WTC11 (cell line): ENCODE results near the gene RTF2. TPM values are rescaled to one million over a fixed set of nuclear protein-coding genes. Genes with fewer than 3 reads are reported as not detected.

ENCODE experiments used
- ATAC-seq: fragments of 200-7000 bp; cut with Tn5 transposase; 2 replicates; pipeline ENCODE4 v1.10.0; 2021; ENCODE audit warnings: mild to moderate bottlenecking, moderate library complexity
- CTCF ChIA-PET: fragments of 300-600 bp; sonication (Branson Sonifier 250); formaldehyde crosslinking; loops from one replicate; lab custom pipeline; 2021; ENCODE audit warnings: antibody characterized with exemption; lab: Charles Lee
- POLR2A ChIA-PET: fragments of 350-600 bp; sonication (Branson Sonifier 250); formaldehyde crosslinking; loops from one replicate; lab custom pipeline; 2021; ENCODE audit warnings: antibody characterized with exemption; lab: Charles Lee
- DNase-seq: peaks from one replicate; pipeline ENCODE4 v3.0.0; 2021; ENCODE audit warnings: low spot score
- H3K27ac Mint-ChIP-seq: 2 replicates; pipeline ENCODE4 v1.8.0; 2021; ENCODE audit warnings: mixed read lengths
- H3K27me3 Mint-ChIP-seq: 2 replicates; pipeline ENCODE4 v1.8.0; 2021; ENCODE audit warnings: low read depth, mild to moderate bottlenecking, moderate library complexity, mixed read lengths
- H3K36me3 Mint-ChIP-seq: 2 replicates; pipeline ENCODE4 v1.8.0; 2021; ENCODE audit warnings: mixed read lengths
- H3K4me1 Mint-ChIP-seq: 2 replicates; pipeline ENCODE4 v1.8.0; 2022; ENCODE audit warnings: mixed read lengths
- H3K4me3 Mint-ChIP-seq: 2 replicates; pipeline ENCODE4 v1.8.0; 2021; ENCODE audit warnings: mild to moderate bottlenecking, moderate library complexity, mixed read lengths
- H3K9me3 Mint-ChIP-seq: 2 replicates; pipeline ENCODE4 v1.8.0; 2021; ENCODE audit warnings: mixed read lengths
- ATF2 ChIP-seq: sonication (generic); formaldehyde crosslinking; IDR thresholded peaks from 2 replicates; pipeline ENCODE4 v1.8.1; 2022; ENCODE audit warnings: low read depth, missing genetic modification reagents, borderline replicate concordance
- E2F4 ChIP-seq: sonication (generic); formaldehyde crosslinking; IDR thresholded peaks from 2 replicates; pipeline ENCODE4 v1.8.1; 2022; ENCODE audit warnings: low read depth, mild to moderate bottlenecking, moderate library complexity, missing genetic modification reagents, borderline replicate concordance
- E2F5 ChIP-seq: sonication (generic); formaldehyde crosslinking; IDR thresholded peaks from 2 replicates; pipeline ENCODE4 v1.8.1; 2022; ENCODE audit warnings: mild to moderate bottlenecking, moderate library complexity, missing genetic modification reagents
- FOXP1 ChIP-seq: sonication (generic); formaldehyde crosslinking; IDR thresholded peaks from 2 replicates; pipeline ENCODE4 v1.8.0; 2022; ENCODE audit warnings: missing genetic modification reagents, mild to moderate bottlenecking, moderate library complexity, borderline replicate concordance
- IRF2 ChIP-seq: sonication (generic); formaldehyde crosslinking; IDR thresholded peaks from 2 replicates; pipeline ENCODE4 v1.8.0; 2022; ENCODE audit warnings: low read depth, missing genetic modification reagents, borderline replicate concordance
- MLX ChIP-seq: sonication (generic); formaldehyde crosslinking; IDR thresholded peaks from 2 replicates; pipeline ENCODE4 v1.8.1; 2023; ENCODE audit warnings: mild to moderate bottlenecking, missing genetic modification reagents, moderate library complexity
- RELA ChIP-seq: sonication (generic); formaldehyde crosslinking; IDR thresholded peaks from 2 replicates; pipeline ENCODE4 v1.8.1; 2022; ENCODE audit warnings: missing genetic modification reagents, mild to moderate bottlenecking, borderline replicate concordance
- RORB ChIP-seq: fragments of 250-450 bp; sonication (Bioruptor Pico); IDR thresholded peaks from 2 replicates; pipeline ENCODE4 v1.9.0; 2021; ENCODE audit warnings: mild to moderate bottlenecking
- SMAD3 ChIP-seq: sonication (generic); formaldehyde crosslinking; IDR thresholded peaks from 2 replicates; pipeline ENCODE4 v1.8.0; 2022; ENCODE audit warnings: missing genetic modification reagents, mild to moderate bottlenecking, borderline replicate concordance
- ZMAT4 ChIP-seq: fragments of 250-450 bp; sonication (Bioruptor Pico); IDR thresholded peaks from 2 replicates; pipeline ENCODE4 v1.9.0; 2021; ENCODE audit warnings: mild to moderate bottlenecking
- ZNF138 ChIP-seq: sonication (generic); formaldehyde crosslinking; conservative IDR thresholded peaks from 2 replicates; pipeline ENCODE4 v1.8.1; 2022; ENCODE audit warnings: mild to moderate bottlenecking, moderate library complexity, missing genetic modification reagents
- ZNF317 ChIP-seq: sonication (generic); formaldehyde crosslinking; IDR thresholded peaks from 2 replicates; pipeline ENCODE4 v1.8.1; 2023; ENCODE audit warnings: low read depth, mild to moderate bottlenecking, moderate library complexity, missing genetic modification reagents, borderline replicate concordance
- ZNF423 ChIP-seq: fragments of 250-450 bp; sonication (Bioruptor Pico); IDR thresholded peaks from 2 replicates; pipeline ENCODE4 v2.1.2; 2022; ENCODE audit warnings: mild to moderate bottlenecking, moderate library complexity
- ZNF425 ChIP-seq: fragments of 250-450 bp; sonication (Bioruptor Pico); conservative IDR thresholded peaks from 2 replicates; pipeline ENCODE4 v1.9.0; 2021; ENCODE audit warnings: mild to moderate bottlenecking
- ZNF671 ChIP-seq: fragments of 250-450 bp; sonication (Bioruptor Pico); IDR thresholded peaks from 2 replicates; pipeline ENCODE4 v1.8.0; 2021; ENCODE audit warnings: mild to moderate bottlenecking
- total RNA-seq: library from RNA; stranded (reverse); gene quantifications from 3 replicates; pipeline ENCODE4 v1.2.3, GENCODE V29; 2021
- TF ChIP-seq, protein P1 (sequence below): sonication (generic); formaldehyde crosslinking; IDR thresholded peaks from 2 replicates; pipeline ENCODE4 v1.8.0; 2022; ENCODE audit warnings: mild to moderate bottlenecking, missing genetic modification reagents
- TF ChIP-seq, protein P2 (sequence below): fragments of 250-450 bp; sonication (Bioruptor Pico); IDR thresholded peaks from 2 replicates; pipeline ENCODE4 v1.8.0; 2021; ENCODE audit warnings: mild to moderate bottlenecking
- TF ChIP-seq, protein P3 (sequence below): sonication (generic); formaldehyde crosslinking; IDR thresholded peaks from 2 replicates; pipeline ENCODE4 v1.8.0; 2023; ENCODE audit warnings: missing genetic modification reagents, mild to moderate bottlenecking, borderline replicate concordance
- TF ChIP-seq, protein P4 (sequence below): sonication (generic); formaldehyde crosslinking; IDR thresholded peaks from 2 replicates; pipeline ENCODE4 v1.8.1; 2023; ENCODE audit warnings: mild to moderate bottlenecking, missing genetic modification reagents, moderate library complexity

Gene RTF2
- total RNA-seq, 1 experiment from 2014 or later, result 46.3 TPM

GRCh38 chr20:56458206-56458821 is 10.1 kb upstream of the RTF2 start (continued):
- TF ChIP-seq, protein P1, sequence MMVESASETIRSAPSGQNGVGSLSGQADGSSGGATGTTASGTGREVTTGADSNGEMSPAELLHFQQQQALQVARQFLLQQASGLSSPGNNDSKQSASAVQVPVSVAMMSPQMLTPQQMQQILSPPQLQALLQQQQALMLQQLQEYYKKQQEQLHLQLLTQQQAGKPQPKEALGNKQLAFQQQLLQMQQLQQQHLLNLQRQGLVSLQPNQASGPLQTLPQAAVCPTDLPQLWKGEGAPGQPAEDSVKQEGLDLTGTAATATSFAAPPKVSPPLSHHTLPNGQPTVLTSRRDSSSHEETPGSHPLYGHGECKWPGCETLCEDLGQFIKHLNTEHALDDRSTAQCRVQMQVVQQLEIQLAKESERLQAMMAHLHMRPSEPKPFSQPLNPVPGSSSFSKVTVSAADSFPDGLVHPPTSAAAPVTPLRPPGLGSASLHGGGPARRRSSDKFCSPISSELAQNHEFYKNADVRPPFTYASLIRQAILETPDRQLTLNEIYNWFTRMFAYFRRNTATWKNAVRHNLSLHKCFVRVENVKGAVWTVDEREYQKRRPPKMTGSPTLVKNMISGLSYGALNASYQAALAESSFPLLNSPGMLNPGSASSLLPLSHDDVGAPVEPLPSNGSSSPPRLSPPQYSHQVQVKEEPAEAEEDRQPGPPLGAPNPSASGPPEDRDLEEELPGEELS (CRISPR knock-in tag), result no peak
- TF ChIP-seq ATF2 (no peak), RORB (CRISPR knock-in tag) (no peak), ZMAT4 (CRISPR knock-in tag) (no peak)
- TF ChIP-seq, protein P2, sequence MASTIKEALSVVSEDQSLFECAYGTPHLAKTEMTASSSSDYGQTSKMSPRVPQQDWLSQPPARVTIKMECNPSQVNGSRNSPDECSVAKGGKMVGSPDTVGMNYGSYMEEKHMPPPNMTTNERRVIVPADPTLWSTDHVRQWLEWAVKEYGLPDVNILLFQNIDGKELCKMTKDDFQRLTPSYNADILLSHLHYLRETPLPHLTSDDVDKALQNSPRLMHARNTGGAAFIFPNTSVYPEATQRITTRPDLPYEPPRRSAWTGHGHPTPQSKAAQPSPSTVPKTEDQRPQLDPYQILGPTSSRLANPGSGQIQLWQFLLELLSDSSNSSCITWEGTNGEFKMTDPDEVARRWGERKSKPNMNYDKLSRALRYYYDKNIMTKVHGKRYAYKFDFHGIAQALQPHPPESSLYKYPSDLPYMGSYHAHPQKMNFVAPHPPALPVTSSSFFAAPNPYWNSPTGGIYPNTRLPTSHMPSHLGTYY, result no peak

DNA sequence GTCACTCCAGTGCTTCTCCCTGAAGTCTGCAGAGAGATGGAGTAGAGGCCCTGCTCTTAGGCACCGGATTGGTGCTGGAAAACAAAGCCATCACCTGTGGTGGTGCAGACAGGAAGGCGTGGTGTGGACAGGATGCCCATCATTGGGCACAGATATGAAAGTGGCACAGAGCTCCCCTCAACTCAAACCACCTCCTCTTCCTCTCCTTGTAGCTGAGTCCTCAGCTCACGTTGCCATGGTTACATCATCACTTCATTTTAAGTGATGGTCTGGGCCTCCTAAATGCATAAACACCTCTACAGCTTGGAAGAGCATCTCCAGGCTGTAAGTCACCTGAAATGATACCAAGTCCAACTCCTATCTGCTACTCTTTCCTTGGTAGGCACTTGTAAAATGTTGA is 8.0 kb upstream of the RTF2 start:
- POLR2A ChIA-PET, result no interaction called here
- ATAC-seq, result no peak
- CTCF ChIA-PET, result no interaction called here
- DNase-seq, result no peak
- no peaks in the 10 kb centered on the region for H3K9me3 Mint-ChIP-seq
- H3K27me3 Mint-ChIP-seq, result peaks cover 6% of the 10 kb centered on the region; the same call in 1 of the 2 replicates
- H3K4me3 Mint-ChIP-seq, result no peak overlapping the region
- no peaks in the 10 kb centered on the region for H3K4me1 Mint-ChIP-seq
- H3K27ac Mint-ChIP-seq, result no peak overlapping the region
- H3K36me3 Mint-ChIP-seq, result no peaks in the 10 kb centered on the region
- TF ChIP-seq, protein P3, sequence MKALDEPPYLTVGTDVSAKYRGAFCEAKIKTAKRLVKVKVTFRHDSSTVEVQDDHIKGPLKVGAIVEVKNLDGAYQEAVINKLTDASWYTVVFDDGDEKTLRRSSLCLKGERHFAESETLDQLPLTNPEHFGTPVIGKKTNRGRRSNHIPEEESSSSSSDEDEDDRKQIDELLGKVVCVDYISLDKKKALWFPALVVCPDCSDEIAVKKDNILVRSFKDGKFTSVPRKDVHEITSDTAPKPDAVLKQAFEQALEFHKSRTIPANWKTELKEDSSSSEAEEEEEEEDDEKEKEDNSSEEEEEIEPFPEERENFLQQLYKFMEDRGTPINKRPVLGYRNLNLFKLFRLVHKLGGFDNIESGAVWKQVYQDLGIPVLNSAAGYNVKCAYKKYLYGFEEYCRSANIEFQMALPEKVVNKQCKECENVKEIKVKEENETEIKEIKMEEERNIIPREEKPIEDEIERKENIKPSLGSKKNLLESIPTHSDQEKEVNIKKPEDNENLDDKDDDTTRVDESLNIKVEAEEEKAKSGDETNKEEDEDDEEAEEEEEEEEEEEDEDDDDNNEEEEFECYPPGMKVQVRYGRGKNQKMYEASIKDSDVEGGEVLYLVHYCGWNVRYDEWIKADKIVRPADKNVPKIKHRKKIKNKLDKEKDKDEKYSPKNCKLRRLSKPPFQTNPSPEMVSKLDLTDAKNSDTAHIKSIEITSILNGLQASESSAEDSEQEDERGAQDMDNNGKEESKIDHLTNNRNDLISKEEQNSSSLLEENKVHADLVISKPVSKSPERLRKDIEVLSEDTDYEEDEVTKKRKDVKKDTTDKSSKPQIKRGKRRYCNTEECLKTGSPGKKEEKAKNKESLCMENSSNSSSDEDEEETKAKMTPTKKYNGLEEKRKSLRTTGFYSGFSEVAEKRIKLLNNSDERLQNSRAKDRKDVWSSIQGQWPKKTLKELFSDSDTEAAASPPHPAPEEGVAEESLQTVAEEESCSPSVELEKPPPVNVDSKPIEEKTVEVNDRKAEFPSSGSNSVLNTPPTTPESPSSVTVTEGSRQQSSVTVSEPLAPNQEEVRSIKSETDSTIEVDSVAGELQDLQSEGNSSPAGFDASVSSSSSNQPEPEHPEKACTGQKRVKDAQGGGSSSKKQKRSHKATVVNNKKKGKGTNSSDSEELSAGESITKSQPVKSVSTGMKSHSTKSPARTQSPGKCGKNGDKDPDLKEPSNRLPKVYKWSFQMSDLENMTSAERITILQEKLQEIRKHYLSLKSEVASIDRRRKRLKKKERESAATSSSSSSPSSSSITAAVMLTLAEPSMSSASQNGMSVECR, result no peak
- TF ChIP-seq ZNF423 (CRISPR knock-in tag) (no peak), E2F4 (CRISPR knock-in tag) (no peak), ZNF138 (no peak), E2F5 (CRISPR knock-in tag) (no peak), RELA (CRISPR knock-in tag) (no peak), FOXP1 (CRISPR knock-in tag) (no peak), ZNF317 (CRISPR knock-in tag) (no peak), MLX (CRISPR knock-in tag) (no peak), IRF2 (CRISPR knock-in tag) (no peak), ZNF671 (no peak), SMAD3 (CRISPR knock-in tag) (no peak), ZNF425 (no peak)
- TF ChIP-seq, protein P4, sequence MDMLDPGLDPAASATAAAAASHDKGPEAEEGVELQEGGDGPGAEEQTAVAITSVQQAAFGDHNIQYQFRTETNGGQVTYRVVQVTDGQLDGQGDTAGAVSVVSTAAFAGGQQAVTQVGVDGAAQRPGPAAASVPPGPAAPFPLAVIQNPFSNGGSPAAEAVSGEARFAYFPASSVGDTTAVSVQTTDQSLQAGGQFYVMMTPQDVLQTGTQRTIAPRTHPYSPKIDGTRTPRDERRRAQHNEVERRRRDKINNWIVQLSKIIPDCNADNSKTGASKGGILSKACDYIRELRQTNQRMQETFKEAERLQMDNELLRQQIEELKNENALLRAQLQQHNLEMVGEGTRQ, result no peak
